ENCODE measurements around the gene BARHL1.

BARHL1 gene

DNA sequence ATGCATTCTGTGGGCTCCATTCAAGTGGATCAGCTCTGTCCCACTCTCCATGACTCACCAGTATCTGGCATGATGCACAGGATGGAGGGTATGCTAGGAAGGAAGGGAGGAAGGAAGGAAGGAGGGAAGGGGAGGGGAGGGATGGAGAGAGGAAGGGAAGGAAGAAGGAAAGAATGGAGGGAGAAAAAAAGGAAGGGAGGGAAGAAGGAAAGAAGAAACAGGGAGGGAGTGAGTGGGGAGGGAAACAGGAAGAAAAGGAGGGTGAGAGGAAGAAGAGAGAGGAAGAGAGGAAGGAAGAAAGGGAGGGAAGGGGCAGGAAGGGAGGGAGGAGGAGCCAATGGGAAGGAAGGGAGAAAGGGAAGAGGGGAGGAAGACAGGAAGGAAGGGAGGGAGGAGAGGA lies 5.3 kb upstream of the BARHL1 start:
- DNase-seq: no peak
- no peak overlapping the region for H3K9ac ChIP-seq (ENCODE audit: low read length)
- no peak overlapping the region for H2BK15ac ChIP-seq (ENCODE audit: low read depth, poor library complexity, severe bottlenecking)
- H3K27me3 ChIP-seq (ENCODE audit: control insufficient read depth in 1 of 2, insufficient read depth in 1 of 2, low read length in 2 of 2): peaks cover 76 to 87% of the 10 kb centered on the region in 2 experiments
- H2AK5ac ChIP-seq (ENCODE audit: low read length, severe bottlenecking): no peak overlapping the region
- no peaks in the 10 kb centered on the region for H3K36me3 ChIP-seq (ENCODE audit: control insufficient read depth in 1 of 2, insufficient read depth in 2 of 2, low read depth in 1 of 2, low read length in 2 of 2)
- no peak overlapping the region for H3K4me3 ChIP-seq (ENCODE audit: insufficient read depth in 1 of 2, low read depth in 1 of 2, low read length in 2 of 2)
- no peak overlapping the region for H2BK12ac ChIP-seq (ENCODE audit: low read length in 2 of 2)
- H3K4me2 ChIP-seq (ENCODE audit: low read length, poor library complexity, severe bottlenecking): no peak overlapping the region
- peaks cover 7% of the 10 kb centered on the region for H3K4me1 ChIP-seq (ENCODE audit: control insufficient read depth, insufficient read depth, low read depth, low read length)
- no peak overlapping the region for H3K27ac ChIP-seq (ENCODE audit: low read length, poor library complexity, severe bottlenecking)
- H3K18ac ChIP-seq (ENCODE audit: low read depth in 1 of 2, low read length in 2 of 2): no peak overlapping the region
- H4K8ac ChIP-seq (ENCODE audit: low read length): no peak overlapping the region
- H3K23ac ChIP-seq (ENCODE audit: low read length in 2 of 2): no peak overlapping the region
- no peak overlapping the region for H2BK120ac ChIP-seq (ENCODE audit: low read depth, low read length)
- H3K79me1 ChIP-seq (replicated peaks; ENCODE audit: low read length, poor library complexity, severe bottlenecking): no peaks in the 10 kb centered on the region
- H3K4ac ChIP-seq (ENCODE audit: low read depth in 1 of 2, low read length in 2 of 2): no peak overlapping the region
- no peak overlapping the region for H2AFZ ChIP-seq (ENCODE audit: low read depth, low read length)
- H3K9me3 ChIP-seq (ENCODE audit: control insufficient read depth, low read length): no peaks in the 10 kb centered on the region
- no peak overlapping the region for H3K14ac ChIP-seq (ENCODE audit: low read length in 2 of 2)
- H2BK5ac ChIP-seq (ENCODE audit: low read depth, low read length, poor library complexity, severe bottlenecking): no peak overlapping the region
- no peak overlapping the region for H4K91ac ChIP-seq (ENCODE audit: low read length)

GRCh38 chr9:132578367-132578932 lies 4.0 kb upstream of the BARHL1 start:
- H3K9ac ChIP-seq (ENCODE audit: low read length): no peak overlapping the region
- H3K14ac ChIP-seq (ENCODE audit: low read length in 2 of 2): no peak overlapping the region
- no peak for DNase-seq
- no peak overlapping the region for H4K8ac ChIP-seq (ENCODE audit: low read length)
- peaks cover 9% of the 10 kb centered on the region for H3K4me1 ChIP-seq (ENCODE audit: control insufficient read depth, insufficient read depth, low read depth, low read length)
- H2BK15ac ChIP-seq (ENCODE audit: low read depth, poor library complexity, severe bottlenecking): no peak overlapping the region
- peaks cover 80 to 92% of the 10 kb centered on the region in 2 experiments for H3K27me3 ChIP-seq (ENCODE audit: control insufficient read depth in 1 of 2, insufficient read depth in 1 of 2, low read length in 2 of 2)
- no peaks in the 10 kb centered on the region for H3K36me3 ChIP-seq (ENCODE audit: control insufficient read depth in 1 of 2, insufficient read depth in 2 of 2, low read depth in 1 of 2, low read length in 2 of 2)
- H2AK5ac ChIP-seq (ENCODE audit: low read length, severe bottlenecking): no peak overlapping the region
- no peak overlapping the region for H3K4ac ChIP-seq (ENCODE audit: low read depth in 1 of 2, low read length in 2 of 2)
- H3K27ac ChIP-seq (ENCODE audit: low read length, poor library complexity, severe bottlenecking): no peak overlapping the region
- no peak overlapping the region for H3K4me3 ChIP-seq (ENCODE audit: insufficient read depth in 1 of 2, low read depth in 1 of 2, low read length in 2 of 2)
- no peak overlapping the region for H3K4me2 ChIP-seq (ENCODE audit: low read length, poor library complexity, severe bottlenecking)
- H3K9me3 ChIP-seq (ENCODE audit: control insufficient read depth, low read length): no peaks in the 10 kb centered on the region
- H3K79me1 ChIP-seq (replicated peaks; ENCODE audit: low read length, poor library complexity, severe bottlenecking): no peaks in the 10 kb centered on the region
- no peak overlapping the region for H3K23ac ChIP-seq (ENCODE audit: low read length in 2 of 2)
- no peak overlapping the region for H4K91ac ChIP-seq (ENCODE audit: low read length)
- H2BK12ac ChIP-seq (ENCODE audit: low read length in 2 of 2): no peak overlapping the region
- H3K18ac ChIP-seq (ENCODE audit: low read depth in 1 of 2, low read length in 2 of 2): no peak overlapping the region
- H2BK5ac ChIP-seq (ENCODE audit: low read depth, low read length, poor library complexity, severe bottlenecking): no peak overlapping the region
- H2AFZ ChIP-seq (ENCODE audit: low read depth, low read length): no peak overlapping the region
- no peak overlapping the region for H2BK120ac ChIP-seq (ENCODE audit: low read depth, low read length)
- 37% methylated on average over 5 of the region's 7 CpGs for WGBS

DNA sequence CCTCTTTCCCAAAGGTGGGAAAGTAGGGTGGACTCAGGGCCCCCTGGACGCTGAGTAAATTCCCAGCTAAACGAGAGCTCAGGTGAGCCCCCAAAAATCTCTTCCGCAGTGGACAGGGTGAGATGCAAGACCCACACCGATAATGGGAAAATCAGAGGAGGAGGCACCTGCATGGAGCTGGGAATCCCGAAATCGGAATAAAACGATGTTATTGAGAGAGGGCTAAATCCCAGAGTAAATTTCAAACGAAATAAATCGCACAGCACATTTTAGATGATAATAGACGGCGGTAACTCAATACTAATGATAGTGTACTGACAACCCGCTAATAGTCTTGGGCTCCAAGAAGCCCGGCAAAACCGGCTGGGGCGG lies 3.0 kb upstream of the BARHL1 start:
- Histone ChIP-seq H2BK5ac (ENCODE audit: low read depth, low read length, poor library complexity, severe bottlenecking) (no peak overlapping the region), H2AFZ (ENCODE audit: low read depth, low read length) (no peak overlapping the region), H3K14ac (ENCODE audit: low read length in 2 of 2) (no peak overlapping the region), H2BK15ac (ENCODE audit: low read depth, poor library complexity, severe bottlenecking) (no peak overlapping the region), H3K23ac (ENCODE audit: low read length in 2 of 2) (no peak overlapping the region), H3K4me3 (ENCODE audit: insufficient read depth in 1 of 2, low read depth in 1 of 2, low read length in 2 of 2) (no peak overlapping the region), H3K79me1 (replicated peaks; ENCODE audit: low read length, poor library complexity, severe bottlenecking) (no peaks in the 10 kb centered on the region), H2AK5ac (ENCODE audit: low read length, severe bottlenecking) (no peak overlapping the region), H2BK120ac (ENCODE audit: low read depth, low read length) (no peak overlapping the region), H3K18ac (ENCODE audit: low read depth in 1 of 2, low read length in 2 of 2) (no peak overlapping the region), H3K36me3 (ENCODE audit: control insufficient read depth in 1 of 2, insufficient read depth in 2 of 2, low read depth in 1 of 2, low read length in 2 of 2) (no peaks in the 10 kb centered on the region), H2BK12ac (ENCODE audit: low read length in 2 of 2) (no peak overlapping the region), H4K91ac (ENCODE audit: low read length) (no peak overlapping the region), H3K27me3 (ENCODE audit: control insufficient read depth in 1 of 2, insufficient read depth in 1 of 2, low read length in 2 of 2) (peaks cover 90 to 96% of the 10 kb centered on the region in 2 experiments), H4K8ac (ENCODE audit: low read length) (no peak overlapping the region), H3K9me3 (ENCODE audit: control insufficient read depth, low read length) (no peaks in the 10 kb centered on the region), H3K4me2 (ENCODE audit: low read length, poor library complexity, severe bottlenecking) (no peak overlapping the region), H3K27ac (ENCODE audit: low read length, poor library complexity, severe bottlenecking) (no peak overlapping the region), H3K9ac (ENCODE audit: low read length) (no peak overlapping the region), H3K4me1 (ENCODE audit: control insufficient read depth, insufficient read depth, low read depth, low read length) (peaks cover 9% of the 10 kb centered on the region), H3K4ac (ENCODE audit: low read depth in 1 of 2, low read length in 2 of 2) (no peak overlapping the region)
- DNase-seq: no peak
- 22% methylated on average over 14 of the region's 15 CpGs for WGBS

GRCh38 chr9:132582786-132583583 lies 579 bp downstream of the BARHL1 start:
- H3K4me2 ChIP-seq (ENCODE audit: low read length, poor library complexity, severe bottlenecking): no peak overlapping the region
- no peak overlapping the region for H3K14ac ChIP-seq (ENCODE audit: low read length in 2 of 2)
- H3K9ac ChIP-seq (ENCODE audit: low read length): no peak overlapping the region
- no peak overlapping the region for H2AFZ ChIP-seq (ENCODE audit: low read depth, low read length)
- 25% methylated on average over 36 of the region's 37 CpGs for WGBS
- H2AK5ac ChIP-seq (ENCODE audit: low read length, severe bottlenecking): no peak overlapping the region
- no peak overlapping the region for H2BK15ac ChIP-seq (ENCODE audit: low read depth, poor library complexity, severe bottlenecking)
- H2BK5ac ChIP-seq (ENCODE audit: low read depth, low read length, poor library complexity, severe bottlenecking): no peak overlapping the region
- no peak overlapping the region for H2BK12ac ChIP-seq (ENCODE audit: low read length in 2 of 2)
- H3K4me3 ChIP-seq (ENCODE audit: insufficient read depth in 1 of 2, low read depth in 1 of 2, low read length in 2 of 2): no peak overlapping the region
- H3K27ac ChIP-seq (ENCODE audit: low read length, poor library complexity, severe bottlenecking): no peak overlapping the region
- H2BK120ac ChIP-seq (ENCODE audit: low read depth, low read length): no peak overlapping the region
- no peak overlapping the region for H3K18ac ChIP-seq (ENCODE audit: low read depth in 1 of 2, low read length in 2 of 2)
- H3K36me3 ChIP-seq (ENCODE audit: control insufficient read depth in 1 of 2, insufficient read depth in 2 of 2, low read depth in 1 of 2, low read length in 2 of 2): no peaks in the 10 kb centered on the region
- peaks cover 97 to 99% of the 10 kb centered on the region in 2 experiments for H3K27me3 ChIP-seq (ENCODE audit: control insufficient read depth in 1 of 2, insufficient read depth in 1 of 2, low read length in 2 of 2)
- no peak overlapping the region for H3K4ac ChIP-seq (ENCODE audit: low read depth in 1 of 2, low read length in 2 of 2)
- H3K79me1 ChIP-seq (replicated peaks; ENCODE audit: low read length, poor library complexity, severe bottlenecking): no peaks in the 10 kb centered on the region
- H3K9me3 ChIP-seq (ENCODE audit: control insufficient read depth, low read length): no peaks in the 10 kb centered on the region
- no peak overlapping the region for H3K23ac ChIP-seq (ENCODE audit: low read length in 2 of 2)
- no peak overlapping the region for H4K8ac ChIP-seq (ENCODE audit: low read length)
- H3K4me1 ChIP-seq (ENCODE audit: control insufficient read depth, insufficient read depth, low read depth, low read length): peaks cover 19% of the 10 kb centered on the region
- DNase-seq: no peak
- no peak overlapping the region for H4K91ac ChIP-seq (ENCODE audit: low read length)

All from mesenchymal stem cell (in vitro differentiated cells and primary cell).